Mesenchymal stem cell (in vitro differentiated cells and primary cell): ENCODE measurements around the gene TENT4B.

Source experiments
- DNase-seq: peaks from one replicate; pipeline ENCODE4 v3.0.0-alpha.2; 2013
- H2AFZ ChIP-seq: one replicate; pipeline ENCODE4 v1.6.1; 2013; ENCODE audit warnings: low read depth, mild to moderate bottlenecking, control low read depth, inconsistent platforms, low read length, moderate library complexity
- H2AK5ac ChIP-seq: 2 replicates; pipeline ENCODE4 v1.6.1; 2013; ENCODE audit warnings: low read length, moderate library complexity, mild to moderate bottlenecking, inconsistent platforms; ENCODE audit not compliant: severe bottlenecking
- H2BK120ac ChIP-seq: one replicate; pipeline ENCODE4 v1.6.1; 2013; ENCODE audit warnings: low read depth, mild to moderate bottlenecking, inconsistent platforms, low read length, moderate library complexity
- H2BK12ac ChIP-seq, 2 experiments: one replicate each; pipeline ENCODE4 v1.6.1; 2013; ENCODE audit warnings: inconsistent platforms in 2 of 2, low read length in 2 of 2, mild to moderate bottlenecking in 2 of 2, moderate library complexity in 2 of 2, control low read depth in 1 of 2
- H2BK15ac ChIP-seq: one replicate; pipeline ENCODE4 v1.6.1; 2013; ENCODE audit warnings: mild to moderate bottlenecking, low read depth, inconsistent platforms; ENCODE audit not compliant: poor library complexity, severe bottlenecking
- H2BK5ac ChIP-seq: 2 replicates; pipeline ENCODE4 v1.6.1; 2013; ENCODE audit warnings: low read depth, mild to moderate bottlenecking, low read length, control low read depth, inconsistent platforms; ENCODE audit not compliant: poor library complexity, severe bottlenecking
- H3K14ac ChIP-seq, 2 experiments: one replicate each; pipeline ENCODE4 v1.6.1; 2013; ENCODE audit warnings: inconsistent platforms in 2 of 2, low read length in 2 of 2, control low read depth in 1 of 2, mild to moderate bottlenecking in 1 of 2, moderate library complexity in 1 of 2
- H3K18ac ChIP-seq, 2 experiments: one replicate each; pipeline ENCODE4 v1.6.1; 2013; ENCODE audit warnings: inconsistent platforms in 2 of 2, low read length in 2 of 2, control low read depth in 1 of 2, low read depth in 1 of 2, mild to moderate bottlenecking in 1 of 2
- H3K23ac ChIP-seq, 2 experiments: one replicate each; pipeline ENCODE4 v1.6.1; 2013; ENCODE audit warnings: inconsistent platforms in 2 of 2, low read length in 2 of 2, mild to moderate bottlenecking in 2 of 2, moderate library complexity in 2 of 2, control low read depth in 1 of 2
- H3K27ac ChIP-seq: 2 replicates; pipeline ENCODE4 v1.5.1; 2013; ENCODE audit warnings: mild to moderate bottlenecking, moderate library complexity, low read length, control low read depth, inconsistent platforms; ENCODE audit not compliant: poor library complexity, severe bottlenecking
- H3K27me3 ChIP-seq, 2 experiments: 2 replicates each; pipeline versions ENCODE4 v1.6.1 to v1.7.0; 2013; ENCODE audit warnings: low read length in 2 of 2, mild to moderate bottlenecking in 2 of 2, moderate library complexity in 2 of 2, control low read depth in 1 of 2, inconsistent platforms in 1 of 2; ENCODE audit not compliant: control insufficient read depth in 1 of 2, insufficient read depth in 1 of 2
- H3K36me3 ChIP-seq, 2 experiments: 2 replicates each; pipeline versions ENCODE4 v1.6.1 to v1.7.0; 2013; ENCODE audit warnings: low read length in 2 of 2, control low read depth in 1 of 2, inconsistent platforms in 1 of 2, low read depth in 1 of 2, mild to moderate bottlenecking in 1 of 2; ENCODE audit not compliant: insufficient read depth in 2 of 2, control insufficient read depth in 1 of 2
- H3K4ac ChIP-seq, 2 experiments: one replicate each; pipeline ENCODE4 v1.6.1; 2013; ENCODE audit warnings: inconsistent platforms in 2 of 2, low read length in 2 of 2, mild to moderate bottlenecking in 2 of 2, moderate library complexity in 2 of 2, control low read depth in 1 of 2, low read depth in 1 of 2
- H3K4me1 ChIP-seq: 2 replicates; pipeline ENCODE4 v1.6.1; 2013; ENCODE audit warnings: low read depth, low read length, control low read depth; ENCODE audit not compliant: control insufficient read depth, insufficient read depth
- H3K4me2 ChIP-seq: 2 replicates; pipeline ENCODE4 v1.6.1; 2013; ENCODE audit warnings: low read length, mild to moderate bottlenecking, inconsistent platforms; ENCODE audit not compliant: poor library complexity, severe bottlenecking
- H3K4me3 ChIP-seq, 2 experiments: 2 replicates each; pipeline versions ENCODE4 v1.5.1 to v1.7.0; 2013; ENCODE audit warnings: low read length in 2 of 2, mild to moderate bottlenecking in 2 of 2, control low read depth in 1 of 2, low read depth in 1 of 2; ENCODE audit not compliant: insufficient read depth in 1 of 2
- H3K79me1 ChIP-seq: replicated peaks from 2 replicates; pipeline ENCODE4 v1.6.1; 2013; ENCODE audit warnings: mild to moderate bottlenecking, control low read depth, low read length, inconsistent platforms; ENCODE audit not compliant: poor library complexity, severe bottlenecking
- H3K9ac ChIP-seq: 2 replicates; pipeline ENCODE4 v1.7.0; 2013; ENCODE audit warnings: mild to moderate bottlenecking, low read length, moderate library complexity
- H3K9me3 ChIP-seq: 2 replicates; pipeline ENCODE4 v1.7.0; 2013; ENCODE audit warnings: mild to moderate bottlenecking, low read length; ENCODE audit not compliant: control insufficient read depth
- H4K8ac ChIP-seq: one replicate; pipeline ENCODE4 v1.6.1; 2013; ENCODE audit warnings: inconsistent platforms, mild to moderate bottlenecking, low read length, moderate library complexity
- H4K91ac ChIP-seq: one replicate; pipeline ENCODE4 v1.6.1; 2013; ENCODE audit warnings: mild to moderate bottlenecking, low read length, inconsistent platforms
- WGBS: methylation state at CpG from one replicate; pipeline ENCODE4 v1.1.7; 2013; ENCODE audit warnings: mixed read lengths; 5-methylcytosine and 5-hydroxymethylcytosine counted together

The TENT4B gene

DNA sequence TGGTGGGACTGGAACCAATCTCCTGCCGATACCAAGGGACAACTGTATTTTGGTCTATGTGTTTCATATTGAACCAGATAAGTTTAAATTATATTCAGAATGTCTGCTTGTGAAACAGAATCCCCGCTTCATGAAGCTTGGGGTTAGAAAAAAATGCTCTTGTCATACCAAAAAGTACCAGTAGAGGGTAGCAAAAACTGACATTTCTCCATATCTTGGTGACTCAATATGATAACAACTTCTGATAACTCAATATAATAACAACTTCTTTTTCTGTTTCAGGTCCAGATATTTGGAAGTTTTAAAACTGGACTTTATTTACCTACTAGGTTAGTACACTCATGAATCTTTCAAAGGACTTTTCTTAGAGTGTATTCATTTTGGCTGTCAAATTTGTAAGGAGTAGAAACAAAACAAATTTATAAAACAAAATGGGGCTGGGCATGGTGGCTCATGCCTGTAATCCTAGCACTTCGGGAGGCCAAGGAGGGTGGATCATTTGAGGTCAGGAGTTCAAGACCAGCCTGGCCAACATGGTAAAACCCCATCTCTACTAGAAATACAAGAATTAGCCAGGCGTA, 60.9 kb downstream of the TENT4B start:
- Histone ChIP-seq H3K9ac (no peak overlapping the region), H2AFZ (no peak overlapping the region), H2BK120ac (no peak overlapping the region), H3K27ac (no peak overlapping the region), H3K23ac (no peak overlapping the region), H2BK12ac (no peak overlapping the region), H3K4me1 (peaks cover 5% of the 10 kb centered on the region), H3K4ac (no peak overlapping the region), H2BK5ac (no peak overlapping the region), H3K9me3 (no peaks in the 10 kb centered on the region), H3K36me3 (peaks cover 19 to 55% of the 10 kb centered on the region in 2 experiments), H3K4me3 (no peak overlapping the region), H3K27me3 (no peaks in the 10 kb centered on the region), H3K14ac (no peak overlapping the region), H4K91ac (no peak overlapping the region), H3K79me1 (peaks cover 22% of the 10 kb centered on the region), H2AK5ac (no peak overlapping the region), H3K18ac (no peak overlapping the region), H4K8ac (no peak overlapping the region), H3K4me2 (no peak overlapping the region), H2BK15ac (no peak overlapping the region)
- DNase-seq, result peak; percentile 72
- 50% methylated on average over 1 of the region's 4 CpGs for WGBS

DNA sequence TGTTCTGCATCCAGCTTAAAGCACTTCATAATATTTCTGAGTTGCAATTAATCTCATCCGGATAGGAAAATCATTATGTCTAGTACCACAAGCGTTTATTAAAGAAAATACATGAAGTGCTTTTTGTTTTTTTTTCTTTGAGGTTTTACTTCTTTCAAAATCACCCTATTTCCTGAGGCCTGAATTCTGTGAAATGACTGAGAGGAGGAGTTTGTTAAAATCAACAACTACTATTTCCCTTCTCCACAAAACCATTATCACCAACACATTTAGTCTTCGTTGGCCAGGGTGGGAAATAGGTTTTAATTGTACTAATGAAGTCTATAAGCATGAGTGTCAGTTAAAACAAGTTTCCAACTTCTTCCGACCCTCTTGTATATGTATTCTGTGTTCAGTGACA, 62.6 kb downstream of the TENT4B start:
- WGBS, result 100% methylated on average over 1 of the region's 4 CpGs

DNA sequence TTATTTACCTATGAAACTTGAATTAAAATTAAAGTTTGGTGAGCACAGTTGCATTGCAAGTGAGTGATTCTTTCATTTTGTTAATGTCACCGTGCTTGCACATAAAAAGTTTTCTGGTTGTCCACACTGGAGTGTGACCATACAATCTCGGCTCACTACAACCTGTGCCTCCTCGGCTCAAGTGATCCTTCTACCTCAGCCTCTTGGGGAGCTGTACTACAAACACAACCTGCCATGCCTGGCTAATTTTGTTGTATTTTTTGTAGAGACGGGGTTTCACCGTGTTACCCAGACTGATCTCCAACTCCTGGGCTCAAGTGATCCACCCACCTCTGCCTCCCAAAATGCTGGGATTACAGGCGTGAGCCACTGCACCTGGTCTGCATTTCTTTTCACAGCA, 63.1 kb downstream of the TENT4B start:
- no peak overlapping the region for H2BK5ac ChIP-seq
- H3K23ac ChIP-seq, result no peak overlapping the region
- 97% methylated on average over 5 of the region's 6 CpGs for WGBS
- H2AFZ ChIP-seq, result no peak overlapping the region
- H2BK12ac ChIP-seq, result no peak overlapping the region
- no peaks in the 10 kb centered on the region for H3K27me3 ChIP-seq
- no peak overlapping the region for H3K27ac ChIP-seq
- H4K91ac ChIP-seq, result no peak overlapping the region
- no peak overlapping the region for H2BK15ac ChIP-seq
- H3K14ac ChIP-seq, result no peak overlapping the region
- peaks cover 23 to 61% of the 10 kb centered on the region in 2 experiments for H3K36me3 ChIP-seq
- DNase-seq, result no peak
- no peak overlapping the region for H3K18ac ChIP-seq
- H3K9ac ChIP-seq, result no peak overlapping the region
- no peak overlapping the region for H3K4ac ChIP-seq
- H3K4me2 ChIP-seq, result no peak overlapping the region
- H3K4me3 ChIP-seq, result no peak overlapping the region
- no peaks in the 10 kb centered on the region for H3K9me3 ChIP-seq
- H2BK120ac ChIP-seq, result no peak overlapping the region
- H4K8ac ChIP-seq, result no peak overlapping the region
- no peaks in the 10 kb centered on the region for H3K4me1 ChIP-seq
- no peak overlapping the region for H2AK5ac ChIP-seq
- H3K79me1 ChIP-seq, result peaks cover 20% of the 10 kb centered on the region

More for the DNA sequence above, 62.6 kb downstream of the TENT4B start:
- peaks cover 23 to 57% of the 10 kb centered on the region in 2 experiments for H3K36me3 ChIP-seq
- H2BK120ac ChIP-seq, result no peak overlapping the region
- no peak overlapping the region for H2BK5ac ChIP-seq
- no peaks in the 10 kb centered on the region for H3K27me3 ChIP-seq
- no peak overlapping the region for H2AFZ ChIP-seq
- no peak overlapping the region for H2AK5ac ChIP-seq
- peaks cover 17% of the 10 kb centered on the region for H3K79me1 ChIP-seq
- no peak overlapping the region for H3K27ac ChIP-seq
- no peak overlapping the region for H3K18ac ChIP-seq
- no peak overlapping the region for H3K23ac ChIP-seq
- H3K4me1 ChIP-seq, result no peaks in the 10 kb centered on the region
- H3K9me3 ChIP-seq, result no peaks in the 10 kb centered on the region
- no peak overlapping the region for H4K91ac ChIP-seq
- no peak overlapping the region for H3K4me2 ChIP-seq
- no peak overlapping the region for H3K9ac ChIP-seq
- H3K14ac ChIP-seq, result no peak overlapping the region
- no peak overlapping the region for H4K8ac ChIP-seq
- H3K4ac ChIP-seq, result no peak overlapping the region
- DNase-seq, result no peak
- H2BK15ac ChIP-seq, result no peak overlapping the region
- H2BK12ac ChIP-seq, result no peak overlapping the region
- H3K4me3 ChIP-seq, result no peak overlapping the region

DNA sequence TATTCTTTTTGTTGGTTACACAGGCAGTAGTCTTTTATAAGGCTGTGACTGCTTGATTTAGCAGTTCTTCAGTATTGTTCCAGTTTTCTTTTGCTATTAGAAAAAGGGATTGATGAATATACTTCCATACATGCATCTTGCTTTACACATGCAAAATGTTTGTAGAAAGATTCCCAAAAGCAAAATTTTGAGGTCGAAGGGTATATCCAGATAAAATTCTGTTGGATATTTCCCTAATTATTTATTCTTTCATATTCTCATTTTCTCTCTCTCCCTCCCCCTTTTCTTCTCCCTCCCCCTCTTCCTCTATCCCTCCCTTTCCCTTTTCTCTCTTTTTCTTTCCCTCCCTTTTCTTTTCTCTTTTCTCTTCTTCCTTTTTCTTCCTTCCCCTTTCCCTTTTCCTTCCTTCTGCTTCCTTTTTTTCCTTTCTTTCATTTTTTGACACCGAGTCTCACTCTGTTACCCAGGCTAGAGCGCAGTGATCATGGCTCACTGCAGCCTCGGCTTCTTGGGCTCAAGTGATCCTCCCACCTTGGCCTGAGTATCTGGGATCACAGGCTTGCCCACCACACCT, 66.4 kb downstream of the TENT4B start:
- H3K27me3 ChIP-seq, result no peaks in the 10 kb centered on the region
- no peak overlapping the region for H3K18ac ChIP-seq
- no peak overlapping the region for H2BK15ac ChIP-seq
- no peak overlapping the region for H3K4ac ChIP-seq
- H2AFZ ChIP-seq, result no peak overlapping the region
- H2AK5ac ChIP-seq, result no peak overlapping the region
- DNase-seq, result no peak
- H3K14ac ChIP-seq, result no peak overlapping the region
- H2BK5ac ChIP-seq, result no peak overlapping the region
- no peak overlapping the region for H3K23ac ChIP-seq
- no peak overlapping the region for H3K4me2 ChIP-seq
- no peak overlapping the region for H4K8ac ChIP-seq
- peaks cover 19 to 71% of the 10 kb centered on the region in 2 experiments for H3K36me3 ChIP-seq
- H3K4me3 ChIP-seq, result no peak overlapping the region
- no peaks in the 10 kb centered on the region for H3K9me3 ChIP-seq
- H3K9ac ChIP-seq, result no peak overlapping the region
- no peak overlapping the region for H2BK12ac ChIP-seq
- H3K4me1 ChIP-seq, result no peaks in the 10 kb centered on the region
- no peak overlapping the region for H4K91ac ChIP-seq
- peaks cover 9% of the 10 kb centered on the region for H3K79me1 ChIP-seq
- 100% methylated on average over 4 of the region's 4 CpGs for WGBS
- H2BK120ac ChIP-seq, result no peak overlapping the region
- no peak overlapping the region for H3K27ac ChIP-seq
